HG02798 (cell line): Measurements from ENCODE around the gene UFC1.

Experiments
- ATAC-seq: cut with Tn5 transposase; IDR thresholded peaks from one replicate; pipeline ENCODE4 v1.9.1; 2021; ENCODE audit warnings: mild to moderate bottlenecking; ENCODE audit not compliant: unreplicated experiment, poor library complexity

UFC1 gene

GRCh38 chr1:161206411-161207140 lies 52.8 kb downstream of the UFC1 start:
- no peak for ATAC-seq

GRCh38 chr1:161207173-161207572 lies 53.4 kb downstream of the UFC1 start:
- ATAC-seq, result no peak
